ENCODE data around the gene ONECUT3.

GRCh38 chr19:1766800-1767352, 13.6 kb downstream of the ONECUT3 start:
- TF ChIP-seq POLR2A (IDR thresholded peaks at IDR 0.05; ENCODE audit: low read depth, low read length) (no peak), POLR2AphosphoS5 (IDR thresholded peaks at IDR 0.05; ENCODE audit: low read depth, low read length) (no peak), TAF1 (IDR thresholded peaks at IDR 0.05; ENCODE audit: low read depth, low read length) (no peak), PAX5 (IDR thresholded peaks at IDR 0.05; ENCODE audit: insufficient read depth, low read length, severe bottlenecking) (no peak), SPI1 (IDR thresholded peaks at IDR 0.05; ENCODE audit: low read depth, low read length) (no peak)
